ENCODE data around the gene CRYBB1.
A peak's percentile ranks its signal among the peaks of the same experiment; 100 is the strongest.

DNA sequence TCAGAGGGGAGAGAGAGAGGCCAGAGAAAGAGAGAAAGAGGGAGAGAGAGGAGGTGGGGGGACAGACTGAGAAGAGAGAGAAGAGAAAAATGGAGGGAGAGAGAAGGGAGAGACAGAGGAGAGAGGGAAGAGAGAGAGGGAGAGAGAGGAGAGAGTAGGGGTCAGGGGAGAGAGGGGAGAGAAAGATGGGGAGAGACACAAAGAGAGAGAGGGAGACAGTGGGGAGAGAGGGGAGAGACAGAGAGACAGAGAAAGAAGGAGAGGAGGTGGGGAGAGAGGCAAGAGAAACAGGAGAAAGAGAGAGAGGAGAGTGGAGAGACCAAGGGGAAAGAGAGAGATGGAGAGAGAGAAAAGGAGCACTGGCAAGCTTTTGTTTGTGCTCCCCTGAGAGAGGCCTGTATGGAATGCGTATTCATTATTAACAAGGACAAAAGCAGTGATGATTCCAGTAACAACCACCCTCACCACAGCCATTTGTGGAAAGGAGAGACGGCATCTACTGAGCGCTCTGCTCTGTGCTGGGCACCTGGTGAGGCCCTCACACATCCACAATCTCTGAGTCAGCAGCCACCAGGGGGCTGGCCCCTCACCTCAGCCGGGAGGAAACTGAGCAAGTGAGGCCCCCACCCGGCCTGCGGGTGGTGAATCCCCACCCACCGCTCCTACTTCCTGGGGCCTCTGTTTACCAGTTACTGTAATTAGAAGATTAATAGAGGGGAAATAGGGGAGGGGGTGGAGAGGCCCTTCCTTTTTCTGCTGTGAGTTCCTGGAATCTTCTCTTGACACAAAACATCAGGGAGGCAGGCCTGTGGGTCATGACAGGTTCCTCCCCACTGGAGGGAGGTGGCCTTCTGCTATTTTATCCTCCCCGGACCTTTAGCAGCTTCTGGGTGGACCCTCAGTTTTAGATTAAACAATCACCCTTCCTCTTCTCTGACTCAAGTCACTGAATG, 24.9 kb upstream of the CRYBB1 start:
- TF ChIP-seq EZH2 (optimal IDR thresholded peaks at IDR 0.05; ENCODE audit: low read depth, low read length), result no peak
- TF ChIP-seq, protein P1, sequence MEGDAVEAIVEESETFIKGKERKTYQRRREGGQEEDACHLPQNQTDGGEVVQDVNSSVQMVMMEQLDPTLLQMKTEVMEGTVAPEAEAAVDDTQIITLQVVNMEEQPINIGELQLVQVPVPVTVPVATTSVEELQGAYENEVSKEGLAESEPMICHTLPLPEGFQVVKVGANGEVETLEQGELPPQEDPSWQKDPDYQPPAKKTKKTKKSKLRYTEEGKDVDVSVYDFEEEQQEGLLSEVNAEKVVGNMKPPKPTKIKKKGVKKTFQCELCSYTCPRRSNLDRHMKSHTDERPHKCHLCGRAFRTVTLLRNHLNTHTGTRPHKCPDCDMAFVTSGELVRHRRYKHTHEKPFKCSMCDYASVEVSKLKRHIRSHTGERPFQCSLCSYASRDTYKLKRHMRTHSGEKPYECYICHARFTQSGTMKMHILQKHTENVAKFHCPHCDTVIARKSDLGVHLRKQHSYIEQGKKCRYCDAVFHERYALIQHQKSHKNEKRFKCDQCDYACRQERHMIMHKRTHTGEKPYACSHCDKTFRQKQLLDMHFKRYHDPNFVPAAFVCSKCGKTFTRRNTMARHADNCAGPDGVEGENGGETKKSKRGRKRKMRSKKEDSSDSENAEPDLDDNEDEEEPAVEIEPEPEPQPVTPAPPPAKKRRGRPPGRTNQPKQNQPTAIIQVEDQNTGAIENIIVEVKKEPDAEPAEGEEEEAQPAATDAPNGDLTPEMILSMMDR (IDR thresholded peaks at IDR 0.05; ENCODE audit: low read length), result peak; percentile 45
- no peak for TF ChIP-seq EZH2phosphoT487 (IDR thresholded peaks at IDR 0.05; ENCODE audit: low read length)

Measured in MM.1S (cell line).